Myocyte (in vitro differentiated cells): Measurements from ENCODE around the gene KRTAP4-3. TPM values are rescaled to one million over a fixed set of nuclear protein-coding genes. Genes with fewer than 3 reads are reported as not detected.
"Not testable (repeated sequence)": the region's sequence is repeated elsewhere in the genome, so short reads cannot be mapped to it uniquely, and the experiment has no call there.

ENCODE experiments used
- DNase-seq: peaks from one replicate; pipeline ENCODE4 v3.0.0-alpha.2; 2012; ENCODE audit warnings: low read depth
- total RNA-seq: library from RNA; depleted of rRNA; stranded (reverse); fragments of >200 nt; gene quantifications from 2 replicates; pipeline ENCODE4 v1.2.3, GENCODE V29; 2014

The KRTAP4-3 gene
- total RNA-seq, 1 donor from 2014 or later, result not detected

DNA sequence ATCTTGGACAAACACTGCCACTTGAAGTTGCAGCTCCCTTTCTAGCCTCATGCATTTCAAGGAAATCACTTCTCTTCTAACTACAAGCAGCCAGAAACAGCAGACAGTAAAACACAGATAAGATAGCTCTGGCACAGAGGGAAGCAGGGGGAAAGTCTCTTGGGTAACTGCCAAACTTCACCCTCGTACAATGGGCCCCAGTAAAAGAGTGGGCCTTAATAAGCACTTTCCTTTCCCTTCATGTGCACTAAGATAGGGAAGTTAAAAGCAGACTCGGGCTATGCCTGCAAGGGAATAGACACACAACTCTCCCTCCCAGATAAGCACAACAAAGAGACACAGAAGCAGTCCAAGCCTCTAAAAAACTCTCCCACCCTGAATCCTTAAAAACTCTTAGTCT, 14.2 kb downstream of the KRTAP4-3 start:
- DNase-seq, result no peak

DNA sequence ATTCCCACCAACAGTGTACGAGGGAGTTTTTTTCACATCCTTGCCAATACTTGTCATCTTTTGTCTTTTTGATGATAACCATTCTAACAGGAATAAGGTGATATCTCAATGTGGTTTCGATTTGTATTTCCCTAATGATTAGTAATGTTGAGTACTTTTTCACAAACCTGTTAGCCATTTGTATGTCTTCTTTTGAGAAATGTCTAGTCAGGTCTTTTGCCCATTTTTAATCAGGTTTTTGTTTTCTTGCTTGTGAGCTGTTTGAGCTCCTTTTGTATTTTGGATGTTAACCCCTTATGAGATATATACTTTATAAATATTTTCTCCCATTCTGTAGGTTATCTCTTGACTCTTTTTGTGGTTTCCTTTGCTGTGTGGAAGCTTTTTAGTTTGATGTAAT, 16.5 kb downstream of the KRTAP4-3 start:
- no peak for DNase-seq

DNA sequence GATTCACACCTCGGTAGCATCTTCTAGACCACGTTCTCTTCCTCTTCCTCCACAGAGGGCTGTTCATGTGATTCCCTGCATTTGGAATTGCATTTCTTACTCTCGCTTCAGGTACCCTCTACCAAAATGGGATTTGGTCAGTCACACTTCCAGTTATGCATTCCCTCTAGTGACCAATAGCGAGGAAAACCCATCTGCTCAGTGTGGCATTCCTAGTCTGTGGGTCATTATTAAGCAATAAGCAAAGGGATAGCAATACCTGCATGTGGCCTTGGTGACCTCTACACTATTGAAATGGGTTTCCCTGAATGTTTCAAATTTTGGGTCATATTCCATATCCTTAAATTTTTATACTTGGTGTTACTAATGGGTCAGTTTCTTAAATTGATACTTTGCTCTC, 18.0 kb downstream of the KRTAP4-3 start:
- no peak for DNase-seq

DNA sequence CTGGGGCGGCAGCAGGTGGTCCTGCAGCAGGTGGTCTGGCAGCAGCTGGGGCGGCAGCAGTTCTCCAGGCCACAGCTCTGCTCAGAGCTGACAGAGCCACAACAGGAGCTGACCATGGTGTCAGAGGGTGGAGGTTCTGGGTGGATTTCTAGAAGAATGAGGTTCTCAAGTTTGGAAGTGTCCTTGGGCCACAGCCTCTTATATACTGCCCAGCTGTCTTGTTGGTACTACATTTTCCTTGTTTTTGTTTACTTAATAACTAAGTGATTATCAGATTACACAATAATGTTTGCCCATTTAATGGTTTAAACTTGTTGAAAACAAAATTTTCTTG, 18.4 kb downstream of the KRTAP4-3 start, which contains the start of gene KRTAP4-5:
Gene KRTAP4-5, minus strand, starts transcription at position 174 of the 334 bp plus-strand sequence. Its CDS starts 58 bp downstream, at position 116.
- DNase-seq, result no peak

DNA sequence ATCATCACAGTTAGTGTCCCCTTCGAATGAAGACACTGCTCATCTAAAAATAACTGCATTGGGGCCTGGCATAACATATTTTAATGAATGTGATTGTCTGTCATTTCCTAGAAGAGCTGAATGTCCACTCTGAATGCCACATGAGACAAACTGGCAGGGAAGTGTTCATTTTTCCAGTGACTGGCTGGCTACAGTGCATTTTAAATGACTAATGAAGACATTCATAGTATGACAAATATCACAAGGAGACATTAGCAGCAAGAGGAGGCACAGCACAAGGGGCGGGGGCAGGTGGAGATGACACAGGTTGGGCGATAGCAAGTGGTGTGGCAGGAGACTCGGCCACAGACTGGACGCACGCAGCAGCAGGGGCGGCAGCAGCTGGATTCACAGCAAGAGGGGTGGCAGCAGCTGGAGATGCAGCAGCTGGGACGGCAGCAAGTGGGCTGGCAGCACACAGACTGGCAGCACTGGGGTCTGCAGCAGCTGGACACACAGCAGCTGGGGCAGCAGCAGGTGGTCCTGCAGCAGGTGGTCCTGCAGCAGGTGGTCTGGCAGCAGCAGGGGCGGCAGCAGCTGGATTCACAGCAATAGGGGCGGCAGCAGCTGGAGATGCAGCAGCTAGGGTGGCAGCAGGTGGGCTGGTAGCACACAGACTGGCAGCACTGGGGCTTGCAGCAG, 18.9 kb downstream of the KRTAP4-3 start:
- peak; percentile 14 for DNase-seq

DNA sequence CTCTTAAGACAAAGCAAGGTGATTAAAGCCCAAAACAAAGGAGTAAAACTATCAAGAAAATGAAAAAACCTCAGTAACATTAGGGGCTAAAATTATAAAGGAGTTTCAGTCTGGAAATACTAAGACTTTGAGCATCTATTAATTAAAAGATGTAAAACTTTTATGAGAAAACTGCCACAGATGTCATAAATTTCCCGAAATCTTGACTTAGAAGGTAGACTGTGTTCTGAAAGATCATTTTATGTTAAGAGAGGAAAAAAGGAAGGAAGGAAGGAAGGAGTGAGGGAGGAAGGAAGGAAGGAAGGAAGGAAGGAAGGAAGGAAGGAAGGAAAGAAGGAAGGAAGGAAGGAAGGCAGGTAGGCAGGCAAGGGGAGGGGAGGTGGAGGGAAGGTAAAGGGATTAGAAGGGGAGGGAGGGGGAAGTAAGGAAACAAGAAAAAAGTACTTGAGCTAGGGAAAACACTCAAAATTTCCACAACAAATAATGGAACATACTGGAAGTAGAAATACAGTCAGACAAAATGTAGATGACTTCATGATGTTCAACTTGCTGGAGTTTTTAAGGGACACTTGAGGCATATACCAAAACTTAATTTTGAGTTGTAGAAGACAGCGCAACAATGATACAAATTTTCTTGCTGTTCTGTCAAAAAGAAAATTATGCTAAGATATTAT, 20.4 kb downstream of the KRTAP4-3 start:
- no peak for DNase-seq

DNA sequence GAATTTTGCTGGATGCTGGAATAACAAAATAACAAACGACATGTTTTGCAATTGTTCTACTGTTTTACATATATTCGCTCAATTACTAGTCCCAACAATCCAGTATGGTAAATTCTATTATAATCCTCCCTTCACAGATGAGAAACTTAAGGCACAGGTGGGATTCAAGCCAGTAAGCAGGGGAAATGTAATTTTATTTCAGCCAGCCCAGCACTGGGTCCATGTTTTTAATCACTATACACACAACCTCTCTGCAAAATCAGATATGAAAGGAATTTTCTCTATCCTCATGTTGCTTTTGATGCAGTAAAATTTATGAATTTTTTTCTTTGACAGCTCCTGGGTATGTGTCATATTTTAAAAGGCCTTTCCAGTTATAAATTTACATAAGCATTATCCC, 22.8 kb downstream of the KRTAP4-3 start:
- no peak for DNase-seq

DNA sequence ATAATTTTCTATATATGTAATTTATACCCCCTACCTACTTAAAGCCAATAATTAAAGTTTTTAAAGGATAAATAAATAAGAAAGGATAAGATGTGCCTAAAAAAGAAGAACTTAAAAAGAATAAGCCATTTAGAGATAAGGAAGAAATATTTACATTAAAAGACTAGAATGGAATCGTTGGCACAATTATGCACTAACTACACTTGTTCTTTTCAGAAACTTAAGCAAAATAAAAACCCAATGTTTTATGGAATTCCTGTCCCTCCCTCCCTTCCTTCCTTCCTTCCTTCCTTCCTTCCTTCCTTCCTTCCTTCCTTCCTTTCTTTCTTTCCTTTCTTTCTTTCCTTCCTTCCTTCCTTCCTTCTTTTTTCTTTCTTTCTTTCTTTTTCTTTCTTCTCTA, 23.2 kb downstream of the KRTAP4-3 start:
- no peak for DNase-seq

DNA sequence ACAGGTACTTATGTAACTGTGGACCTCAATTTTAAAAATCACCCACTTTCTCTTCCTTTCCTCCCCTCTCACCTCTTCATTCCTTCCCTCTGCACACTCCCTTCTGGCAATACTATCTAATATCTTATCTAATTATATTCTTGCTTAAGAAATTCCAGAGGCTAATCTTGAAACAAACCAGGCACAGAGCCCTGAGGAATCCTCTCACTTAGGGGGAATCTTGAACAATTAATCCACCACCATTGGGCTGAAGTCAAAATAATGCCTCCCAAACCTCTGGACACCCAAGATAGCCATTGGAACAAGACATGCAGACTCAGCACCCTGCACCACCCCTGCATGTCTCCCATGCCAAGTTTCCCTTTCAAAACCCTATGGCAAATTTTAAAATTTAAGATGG, 26.7 kb downstream of the KRTAP4-3 start:
- DNase-seq, result no peak

DNA sequence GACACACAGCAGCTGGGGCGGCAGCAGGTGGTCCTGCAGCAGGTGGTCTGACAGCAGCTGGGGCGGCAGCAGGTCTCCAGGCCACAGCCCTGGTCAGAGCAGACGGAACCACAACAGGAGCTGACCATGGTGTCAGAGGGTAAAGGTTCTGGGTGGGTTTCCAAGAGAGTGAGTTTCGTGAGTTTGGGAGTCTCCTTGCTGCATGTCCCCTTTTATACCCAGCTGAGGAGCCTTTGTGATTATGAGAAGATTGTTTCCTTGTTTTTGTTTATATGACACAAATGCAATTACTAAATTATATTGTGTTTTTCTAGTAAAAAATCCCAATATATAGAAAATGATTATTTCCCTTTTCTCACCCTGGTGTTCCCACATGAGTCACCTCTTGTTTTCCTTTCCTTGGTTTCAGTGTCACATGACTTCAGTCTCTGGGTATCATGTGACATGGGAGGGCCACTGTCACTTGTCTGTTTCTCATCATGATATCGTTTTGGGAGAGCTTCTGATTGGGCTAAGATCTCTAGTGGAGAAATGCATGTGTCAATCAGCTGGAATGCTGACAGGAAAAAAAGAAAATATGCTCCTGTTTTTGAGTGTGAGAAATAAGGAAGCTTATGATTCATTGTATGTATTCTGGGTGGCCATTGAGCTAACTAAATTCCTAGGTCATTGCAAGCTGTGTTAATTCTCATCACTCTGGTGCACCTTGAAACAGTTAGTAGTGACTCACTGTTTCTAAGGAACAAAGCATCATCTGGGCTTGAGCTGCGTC, 27.5 kb downstream of the KRTAP4-3 start, which contains the start of gene KRTAP4-6:
Gene KRTAP4-6, minus strand, starts transcription at position 185 of the 772 bp plus-strand sequence. Its CDS starts 57 bp downstream, at position 128.
- DNase-seq, result no peak

DNA sequence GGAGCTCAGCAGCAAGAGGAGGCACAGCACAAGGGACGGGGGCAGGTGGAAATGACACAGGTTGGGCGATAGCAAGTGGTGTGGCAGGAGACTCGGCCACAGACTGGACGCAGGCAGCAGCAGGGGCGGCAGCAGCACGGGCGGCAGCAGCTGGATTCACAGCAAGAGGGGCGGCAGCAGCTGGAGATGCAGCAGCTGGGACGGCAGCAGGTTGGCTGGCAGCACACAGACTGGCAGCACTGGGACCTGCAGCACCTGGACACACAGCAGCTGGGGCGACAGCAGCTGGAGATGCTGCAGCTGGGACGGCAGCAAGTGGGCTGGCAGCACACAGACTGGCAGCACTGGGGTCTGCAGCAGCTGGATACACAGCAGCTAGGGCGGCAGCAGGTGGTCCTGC, 28.2 kb downstream of the KRTAP4-3 start:
- not testable (repeated sequence) for DNase-seq

DNA sequence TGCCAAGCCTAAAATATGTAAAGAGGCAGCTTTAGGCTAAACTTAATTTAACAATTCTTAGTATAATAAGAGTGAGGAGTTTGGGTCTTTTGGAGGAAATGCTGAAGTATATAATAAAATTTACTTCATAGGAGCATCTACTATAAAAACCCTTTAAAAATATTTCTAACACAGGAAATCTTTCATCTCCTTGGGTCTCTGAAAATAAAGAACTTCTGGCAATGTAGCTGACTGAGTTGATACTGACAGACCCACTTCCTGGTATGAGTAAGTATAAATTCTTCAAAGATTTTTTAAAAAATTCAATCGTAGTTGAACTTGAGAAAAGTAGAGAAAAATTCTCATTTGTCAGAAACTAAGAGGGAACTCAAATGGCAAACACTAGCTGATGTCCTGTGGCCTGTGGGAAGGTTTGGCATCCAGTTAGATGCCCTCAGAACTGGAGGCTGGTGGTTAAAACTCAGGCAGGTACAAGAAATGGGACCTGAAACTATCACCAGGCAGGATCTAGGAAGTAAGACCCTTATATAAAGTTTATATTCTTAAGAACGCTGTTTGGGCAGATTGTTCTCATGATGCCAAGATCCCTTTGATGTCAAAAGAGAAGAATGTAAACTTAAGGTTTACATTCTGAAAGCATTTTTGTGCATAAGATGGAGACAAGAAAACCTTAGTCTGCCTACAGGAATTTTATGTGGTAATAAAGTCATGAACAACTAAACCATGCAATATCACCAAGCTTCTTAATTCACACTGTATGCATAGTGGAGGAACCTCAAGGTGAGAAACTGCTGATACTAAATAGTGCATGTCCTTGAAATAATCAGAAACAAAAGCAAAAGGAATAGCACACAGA, 33.9 kb downstream of the KRTAP4-3 start:
- no peak for DNase-seq

DNA sequence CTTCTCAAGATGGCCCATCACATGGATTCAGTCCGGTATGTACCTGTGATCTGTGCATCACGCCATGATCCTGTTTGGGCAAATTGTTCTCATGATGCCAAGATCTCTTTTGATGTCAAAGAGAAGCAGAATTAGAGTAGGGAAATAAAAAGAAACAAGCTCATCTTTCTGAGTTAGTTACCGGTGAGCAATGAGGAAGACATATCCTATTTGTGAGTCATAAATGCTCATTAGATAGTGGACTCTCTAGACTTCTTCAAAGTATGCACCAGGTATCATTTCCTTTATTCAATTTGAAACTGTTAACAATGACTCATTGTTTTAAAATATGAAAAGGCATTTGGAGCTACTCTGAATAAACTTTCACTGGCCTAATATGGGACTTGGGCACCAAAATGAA, 36.0 kb downstream of the KRTAP4-3 start:
- no peak for DNase-seq

DNA sequence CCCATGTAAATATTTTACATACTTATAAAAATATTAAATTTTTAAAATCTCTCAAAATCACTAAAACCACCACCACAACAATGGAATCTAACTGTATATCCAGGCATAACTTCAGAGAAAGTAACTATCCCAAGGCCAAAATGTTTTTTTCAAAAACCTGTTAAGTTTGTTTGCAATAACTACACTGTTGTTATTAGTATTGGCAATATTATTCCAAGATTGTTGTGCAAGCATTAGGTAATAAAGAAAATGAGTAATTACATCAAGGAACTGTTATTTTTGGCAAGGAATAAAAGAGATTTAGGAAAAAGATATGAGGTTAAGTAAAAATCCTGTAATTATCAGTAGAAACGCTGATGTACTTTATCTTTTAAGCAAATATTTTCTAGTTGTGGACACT, 40.6 kb downstream of the KRTAP4-3 start:
- no peak for DNase-seq

DNA sequence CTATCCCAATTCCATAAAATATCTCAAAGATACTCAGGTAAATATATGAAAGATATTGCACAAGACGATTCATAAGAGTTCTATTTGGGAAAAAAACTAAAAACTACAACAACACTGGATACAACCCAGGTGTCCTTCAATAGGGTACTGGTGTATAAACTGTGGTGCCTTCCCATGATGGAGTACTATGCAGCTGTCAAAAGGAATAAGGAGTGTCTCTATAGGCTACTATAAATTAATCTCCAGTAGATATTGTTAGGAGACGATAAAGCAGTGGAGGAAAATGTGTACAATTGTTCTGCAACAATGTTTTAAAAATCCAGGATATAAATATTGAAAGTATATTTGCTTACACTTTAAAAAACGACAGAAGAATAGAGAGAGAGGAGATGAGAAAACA, 41.6 kb downstream of the KRTAP4-3 start:
- no peak for DNase-seq

DNA sequence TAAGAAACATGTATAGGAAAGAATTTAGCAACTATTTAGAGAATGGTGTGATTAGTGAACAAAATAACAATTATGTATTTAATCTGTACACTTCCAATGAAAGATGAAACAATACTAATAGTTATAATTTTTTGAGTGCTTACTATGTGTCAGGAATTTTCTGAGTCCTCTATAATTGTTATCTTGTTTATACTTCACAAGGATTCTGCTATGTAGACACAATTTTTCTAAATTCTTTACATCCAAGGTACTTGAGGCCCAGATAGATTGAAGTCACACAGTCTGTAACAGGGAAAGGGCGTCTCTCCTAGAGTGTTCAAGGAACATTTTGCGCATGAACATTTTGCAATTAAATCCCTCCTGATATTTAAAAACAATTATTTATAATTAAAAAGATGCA, 43.0 kb downstream of the KRTAP4-3 start:
- DNase-seq, result no peak

DNA sequence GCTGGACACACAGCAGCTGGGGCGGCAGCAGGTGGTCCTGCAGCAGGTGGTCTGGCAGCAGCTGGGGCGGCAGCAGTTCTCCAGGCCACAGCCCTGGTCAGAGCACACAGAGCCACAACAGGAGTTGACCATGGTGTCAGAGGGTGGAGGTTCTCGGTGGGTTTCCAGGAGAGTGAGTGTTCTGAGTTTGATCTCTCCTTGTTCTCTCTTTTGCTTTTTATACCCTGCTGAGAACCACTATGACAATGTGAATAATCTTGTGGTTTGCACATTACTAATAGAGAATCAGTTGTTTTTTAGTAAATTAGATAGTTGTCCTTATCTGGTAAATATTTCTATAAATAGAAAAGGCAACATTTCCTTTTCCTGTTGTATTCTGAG, 44.0 kb downstream of the KRTAP4-3 start, which contains the start of gene KRTAP4-12:
Gene KRTAP4-12, minus strand, starts transcription at position 192 of the 381 bp plus-strand sequence. Its CDS starts 60 bp downstream, at position 132.
- DNase-seq, result not testable (repeated sequence)

DNA sequence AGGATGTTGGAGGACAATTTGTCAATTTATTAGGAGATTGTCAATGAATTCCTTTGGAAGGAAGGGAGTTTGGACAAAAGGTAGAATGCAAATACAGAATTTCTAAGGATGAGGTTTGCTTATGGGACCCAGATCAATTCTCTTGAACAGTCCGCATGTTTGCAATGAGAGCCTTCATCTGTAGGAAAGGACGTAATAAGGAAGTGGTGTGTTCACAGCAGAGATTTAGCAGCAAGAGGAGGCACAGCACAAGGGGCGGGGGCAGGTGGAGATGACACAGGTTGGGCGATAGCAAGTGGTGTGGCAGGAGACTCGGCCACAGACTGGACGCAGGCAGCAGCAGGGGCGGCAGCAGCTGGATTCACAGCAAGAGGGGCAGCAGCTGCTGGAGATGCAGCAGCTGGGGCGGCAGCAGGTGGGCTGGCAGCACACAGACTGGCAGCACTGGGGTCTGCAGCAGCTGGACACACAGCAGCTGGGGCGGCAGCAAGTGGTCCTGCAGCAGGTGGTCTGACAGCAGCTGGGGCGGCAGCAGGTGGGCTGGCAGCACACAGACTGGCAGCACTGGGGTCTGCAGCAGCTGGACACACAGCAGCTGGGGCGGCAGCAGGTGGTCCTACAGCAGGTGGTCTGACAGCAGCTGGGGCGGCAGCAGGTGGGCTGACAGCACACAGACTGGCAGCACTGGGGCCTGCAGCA, 44.6 kb downstream of the KRTAP4-3 start:
- not testable (repeated sequence) for DNase-seq

DNA sequence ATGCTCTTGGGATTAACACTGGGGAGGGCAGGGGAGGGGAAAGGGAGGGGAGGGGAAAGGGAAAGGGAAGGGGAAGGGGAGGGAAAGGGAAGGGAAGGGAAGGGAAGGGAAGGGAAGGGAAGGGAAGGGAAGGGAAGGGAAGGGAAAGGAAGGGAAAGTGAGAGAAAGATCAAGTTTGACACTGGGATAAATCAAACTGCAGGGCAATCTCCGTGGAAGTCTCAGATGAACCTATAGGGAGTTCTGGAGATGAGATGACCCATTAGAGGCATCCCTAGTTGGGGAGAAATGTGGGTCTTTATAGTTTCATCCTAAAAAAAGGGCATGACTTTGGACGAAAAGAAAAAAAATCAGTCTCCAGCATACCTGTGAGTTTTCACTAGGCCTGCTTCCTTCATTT, 46.3 kb downstream of the KRTAP4-3 start:
- DNase-seq, result no peak
